ENCODE results near the gene MYL5. TPM values are rescaled to one million over a fixed set of nuclear protein-coding genes. Genes with fewer than 3 reads are reported as not detected.

The MYL5 gene
- total and polyA plus RNA-seq, 3 donors from 2014 or later: 33.9 to 45.0 (median 34.2) TPM

DNA sequence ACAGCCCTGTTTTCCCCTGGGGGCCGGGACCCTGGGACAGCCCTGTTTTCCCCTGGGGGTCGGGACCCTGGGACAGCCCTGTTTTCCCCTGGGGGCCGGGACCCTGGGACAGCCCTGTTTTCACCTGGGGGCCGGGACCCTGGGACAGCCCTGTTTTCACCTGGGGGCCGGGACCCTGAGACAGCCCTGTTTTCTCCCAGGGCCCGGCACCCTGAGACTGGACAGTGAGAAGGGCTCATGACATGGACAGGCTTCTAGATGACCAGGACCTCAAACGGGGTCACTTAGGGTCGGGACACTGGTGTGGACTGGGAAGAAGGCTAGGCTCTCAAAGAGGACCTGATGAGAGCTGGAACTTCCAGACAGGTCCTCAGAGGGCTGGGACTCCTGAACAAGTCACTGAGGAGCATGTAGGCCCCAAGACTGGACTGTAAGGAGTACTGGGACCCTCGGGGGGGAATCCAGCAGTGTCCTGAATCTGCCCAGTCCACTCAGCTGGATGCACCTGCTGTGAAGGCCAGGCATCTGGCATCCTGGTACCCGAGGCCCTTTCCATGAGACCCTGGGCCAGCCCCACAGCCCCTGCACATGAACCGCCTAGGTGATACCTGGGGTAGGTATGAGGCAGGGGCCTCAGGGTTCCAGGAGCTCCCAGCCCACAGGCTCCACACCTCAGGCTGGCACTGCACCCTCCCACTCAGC lies 33.7 kb downstream of the MYL5 start:
- H3K4me3 ChIP-seq: no peak overlapping the region
- 80 to 100% methylated on average over 3 to 11 of the region's 11 CpGs for WGBS, 2 donors
- no peak for DNase-seq
- no peaks in the 10 kb centered on the region for H3K36me3 ChIP-seq (ENCODE audit: low read depth, missing control alignments)
- H3K27ac ChIP-seq: no peak overlapping the region
- TF ChIP-seq, protein P1, sequence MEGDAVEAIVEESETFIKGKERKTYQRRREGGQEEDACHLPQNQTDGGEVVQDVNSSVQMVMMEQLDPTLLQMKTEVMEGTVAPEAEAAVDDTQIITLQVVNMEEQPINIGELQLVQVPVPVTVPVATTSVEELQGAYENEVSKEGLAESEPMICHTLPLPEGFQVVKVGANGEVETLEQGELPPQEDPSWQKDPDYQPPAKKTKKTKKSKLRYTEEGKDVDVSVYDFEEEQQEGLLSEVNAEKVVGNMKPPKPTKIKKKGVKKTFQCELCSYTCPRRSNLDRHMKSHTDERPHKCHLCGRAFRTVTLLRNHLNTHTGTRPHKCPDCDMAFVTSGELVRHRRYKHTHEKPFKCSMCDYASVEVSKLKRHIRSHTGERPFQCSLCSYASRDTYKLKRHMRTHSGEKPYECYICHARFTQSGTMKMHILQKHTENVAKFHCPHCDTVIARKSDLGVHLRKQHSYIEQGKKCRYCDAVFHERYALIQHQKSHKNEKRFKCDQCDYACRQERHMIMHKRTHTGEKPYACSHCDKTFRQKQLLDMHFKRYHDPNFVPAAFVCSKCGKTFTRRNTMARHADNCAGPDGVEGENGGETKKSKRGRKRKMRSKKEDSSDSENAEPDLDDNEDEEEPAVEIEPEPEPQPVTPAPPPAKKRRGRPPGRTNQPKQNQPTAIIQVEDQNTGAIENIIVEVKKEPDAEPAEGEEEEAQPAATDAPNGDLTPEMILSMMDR (IDR thresholded peaks at IDR 0.05): no peak
- no peak for TF ChIP-seq POLR2A (IDR thresholded peaks at IDR 0.05)
- H3K27me3 ChIP-seq: no peaks in the 10 kb centered on the region
- no peaks in the 10 kb centered on the region for H3K9me3 ChIP-seq
- intact Hi-C loops (cut with DNase I; ENCODE audit: low total_unique reads): no loop called here
- peaks cover 20% of the 10 kb centered on the region for H3K4me1 ChIP-seq

DNA sequence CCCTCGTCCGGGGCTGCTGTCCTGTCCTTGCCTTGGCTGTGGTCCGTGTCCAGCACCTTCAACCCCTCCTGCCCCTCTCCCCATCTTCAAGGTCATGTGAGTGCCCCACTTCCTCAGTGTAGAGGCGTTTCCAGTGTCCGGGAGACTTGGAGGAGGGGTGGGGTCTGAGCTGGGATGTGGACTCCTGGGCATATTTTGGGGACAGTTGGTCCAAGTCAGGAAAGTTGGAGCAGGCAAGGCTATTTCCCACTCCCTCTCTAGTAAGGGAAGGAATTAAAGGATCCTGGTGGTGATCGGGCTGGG lies 34.2 kb downstream of the MYL5 start:
- 42 to 47% methylated on average over 6 of the region's 6 CpGs for WGBS, 2 donors
- peaks cover 20% of the 10 kb centered on the region for H3K4me1 ChIP-seq
- H3K27me3 ChIP-seq: no peaks in the 10 kb centered on the region
- H3K9me3 ChIP-seq: no peaks in the 10 kb centered on the region
- intact Hi-C loops (cut with DNase I; ENCODE audit: low total_unique reads): no loop called here
- H3K36me3 ChIP-seq (ENCODE audit: low read depth, missing control alignments): no peaks in the 10 kb centered on the region
- no peak for DNase-seq
- TF ChIP-seq POLR2A (IDR thresholded peaks at IDR 0.05): no peak
- TF ChIP-seq, protein P1 (IDR thresholded peaks at IDR 0.05): no peak
- H3K4me3 ChIP-seq: no peak overlapping the region
- H3K27ac ChIP-seq: no peak overlapping the region

DNA sequence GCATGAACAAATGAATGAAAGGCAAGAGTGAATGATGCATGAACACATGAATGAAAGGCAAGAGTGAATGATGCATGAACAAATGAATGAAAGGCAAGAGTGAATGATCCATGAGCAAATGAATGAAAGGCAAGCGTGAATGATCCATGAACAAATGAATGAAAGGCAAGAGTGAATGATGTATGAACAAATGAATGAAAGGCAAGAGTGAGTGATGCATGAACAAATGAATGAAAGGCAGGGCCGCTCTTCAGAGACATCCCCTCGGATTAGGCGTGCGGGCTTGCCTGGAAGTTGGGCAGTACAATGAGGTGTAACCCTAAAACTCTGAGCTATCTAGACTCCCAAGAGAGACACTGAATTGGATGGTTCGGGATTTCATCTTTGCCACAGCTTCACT lies 35.0 kb downstream of the MYL5 start:
- Histone ChIP-seq H3K9me3 (no peaks in the 10 kb centered on the region), H3K36me3 (ENCODE audit: low read depth, missing control alignments) (no peaks in the 10 kb centered on the region), H3K27ac (no peak overlapping the region), H3K4me3 (no peak overlapping the region), H3K27me3 (no peaks in the 10 kb centered on the region), H3K4me1 (peaks cover 20% of the 10 kb centered on the region)
- no peak for TF ChIP-seq POLR2A (IDR thresholded peaks at IDR 0.05)
- TF ChIP-seq, protein P1 (IDR thresholded peaks at IDR 0.05): no peak
- no peak for DNase-seq
- intact Hi-C loops (cut with DNase I; ENCODE audit: low total_unique reads): no loop called here
- 94 to 95% methylated on average over 6 of the region's 6 CpGs for WGBS, 2 donors

DNA sequence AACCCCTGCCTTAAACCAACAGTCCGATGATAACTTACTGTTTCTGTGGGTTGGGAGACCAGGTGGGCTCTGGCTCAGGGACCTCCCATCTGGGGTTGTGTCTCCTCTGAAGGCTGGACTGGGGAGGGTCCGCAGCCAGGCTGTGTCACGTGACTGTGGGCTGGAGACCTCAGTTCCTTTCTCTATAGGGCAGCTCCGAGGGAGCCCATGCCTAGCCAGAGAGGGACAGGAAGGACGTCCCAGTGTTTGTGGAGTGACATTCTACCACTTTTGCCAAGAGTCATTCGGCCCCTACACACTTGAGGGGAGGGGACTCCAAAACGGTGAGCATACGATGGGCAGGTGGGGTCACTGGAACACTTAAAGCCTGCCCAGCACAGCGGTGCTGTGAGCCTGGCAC lies 35.8 kb downstream of the MYL5 start:
- DNase-seq: no peak
- peaks cover 20% of the 10 kb centered on the region for H3K4me1 ChIP-seq
- 83 to 90% methylated on average over 9 of the region's 9 CpGs for WGBS, 2 donors
- no peak overlapping the region for H3K27ac ChIP-seq
- H3K27me3 ChIP-seq: no peaks in the 10 kb centered on the region
- no peak overlapping the region for H3K4me3 ChIP-seq
- no peaks in the 10 kb centered on the region for H3K9me3 ChIP-seq
- H3K36me3 ChIP-seq (ENCODE audit: low read depth, missing control alignments): no peaks in the 10 kb centered on the region
- intact Hi-C loops (cut with DNase I; ENCODE audit: low total_unique reads): no loop called here
- no peak for TF ChIP-seq POLR2A (IDR thresholded peaks at IDR 0.05)
- TF ChIP-seq, protein P1 (IDR thresholded peaks at IDR 0.05): no peak

DNA sequence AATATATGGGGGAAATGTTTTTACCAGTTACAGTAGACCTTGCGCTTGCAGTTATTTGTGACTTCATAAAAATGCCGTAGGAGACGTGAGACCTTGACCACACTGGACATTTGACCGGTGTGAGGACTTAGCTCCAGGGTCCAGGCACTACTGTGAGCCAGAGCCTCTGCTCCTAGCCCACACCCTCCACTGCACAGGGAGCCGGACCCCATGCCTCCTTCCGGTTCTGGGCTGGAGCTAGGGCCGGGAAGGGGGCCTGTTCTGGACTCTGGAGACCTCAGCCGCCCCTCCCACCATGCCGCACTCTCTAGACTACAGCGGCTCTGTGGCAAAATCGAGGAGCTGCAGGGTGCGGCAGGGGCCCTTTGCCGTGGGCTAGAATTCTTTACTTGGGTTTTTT lies 36.6 kb downstream of the MYL5 start:
- Histone ChIP-seq H3K4me3 (no peak overlapping the region), H3K9me3 (no peaks in the 10 kb centered on the region), H3K27me3 (no peaks in the 10 kb centered on the region), H3K4me1 (peaks cover 20% of the 10 kb centered on the region), H3K27ac (no peak overlapping the region), H3K36me3 (ENCODE audit: low read depth, missing control alignments) (no peaks in the 10 kb centered on the region)
- TF ChIP-seq, protein P1 (IDR thresholded peaks at IDR 0.05): no peak
- no peak for TF ChIP-seq POLR2A (IDR thresholded peaks at IDR 0.05)
- intact Hi-C loops (cut with DNase I; ENCODE audit: low total_unique reads): no loop called here
- DNase-seq: no peak
- WGBS, 2 donors: 78 to 87% methylated on average over 12 to 13 of the region's 13 CpGs
